K562 (cell line): ENCODE data around the gene DTX4. TPM values are rescaled to one million over a fixed set of nuclear protein-coding genes. Genes with fewer than 3 reads are reported as not detected.

ENCODE experiments used
- ATAC-seq: fragments of 200-7000 bp; cut with Tn5 transposase; 3 replicates; pipeline ENCODE4 v1.9.1; 2020; ENCODE audit warnings: moderate library complexity
- BruUV-seq: library from RNA; stranded (reverse); fragments of 400-500 nt; replicated peaks from 2 replicates; lab custom pipeline; 2021; lab: Mats Ljungman, UMichigan
- CTCF ChIA-PET: fragments of 300-600 bp; formaldehyde crosslinking; extraction: SDS; loops from one replicate; lab custom pipeline; 2021; ENCODE audit warnings: low intra/inter-chr PET ratio; lab: Yijun Ruan, JAX
- POLR2A ChIA-PET: fragments of 300-600, 350-650 bp; sonication (Branson Sonifier 250); formaldehyde crosslinking; extraction: SDS; loops from one replicate; lab custom pipeline; 2021; ENCODE audit warnings: antibody characterized with exemption, inconsistent platforms; lab: Yijun Ruan, JAX
- DNase-seq, 4 experiments: peaks; one replicate each; pipeline versions ENCODE4 v3.0.0 to v3.0.0-alpha.2; 2011 to 2018; ENCODE audit warnings: low spot score in 3 of 4, mixed read lengths in 3 of 4; ENCODE audit errors: extremely low read depth in 1 of 4
- FAIRE-seq: peaks from 2 replicates; lab custom pipeline; 2011; peaks lifted over from hg19 to GRCh38; lab: Jason Lieb, UNC
- H2AFZ ChIP-seq: 2 replicates; pipeline ENCODE4 v1.6.0; 2011; ENCODE audit warnings: low read depth, low read length, control low read depth, inconsistent platforms
- H3K27ac ChIP-seq: fragments of 200-600 bp; 3 replicates; pipeline ENCODE4 v1.8.0; 2011; ENCODE audit warnings: low read depth, mild to moderate bottlenecking, control low read depth, inconsistent platforms, low read length, moderate library complexity, mixed read lengths; ENCODE audit errors: extremely low read depth
- H3K27me3 ChIP-seq, 2 experiments: fragments of 300-600 bp in 1 of 2; 2 replicates in 1 of 2; 3 replicates in 1 of 2; pipeline versions ENCODE4 v1.6.0 to v1.8.0; 2011; ENCODE audit warnings: inconsistent platforms in 2 of 2, low read length in 2 of 2, mild to moderate bottlenecking in 1 of 2, mixed read lengths in 1 of 2, moderate library complexity in 1 of 2; ENCODE audit not compliant: control insufficient read depth in 2 of 2, insufficient read depth in 2 of 2
- H3K36me3 ChIP-seq: fragments of 300-600 bp; 3 replicates; pipeline ENCODE4 v1.8.0; 2011; ENCODE audit warnings: mild to moderate bottlenecking, low read length, inconsistent platforms; ENCODE audit not compliant: control insufficient read depth, insufficient read depth
- H3K4me1 ChIP-seq, 2 experiments: fragments of 200-600 bp in 1 of 2; replicated peaks in 1 of 2; 2 replicates in 1 of 2; 3 replicates in 1 of 2; pipeline versions ENCODE4 v1.5.1 to v1.8.0; 2011; ENCODE audit warnings: inconsistent platforms in 2 of 2, low read length in 2 of 2, mild to moderate bottlenecking in 1 of 2, mixed read lengths in 1 of 2, moderate library complexity in 1 of 2; ENCODE audit not compliant: control insufficient read depth in 2 of 2, insufficient read depth in 2 of 2
- H3K4me2 ChIP-seq: 2 replicates; pipeline ENCODE4 v1.6.1; 2011; ENCODE audit warnings: low read length, control low read depth, inconsistent platforms, mixed read lengths; ENCODE audit not compliant: insufficient read depth
- H3K4me3 ChIP-seq: fragments of 200-600 bp; sonication (generic), shearing (Covaris generic); 2 replicates; pipeline ENCODE4 v1.5.1; 2016; ENCODE audit warnings: control low read depth, inconsistent platforms
- H3K79me2 ChIP-seq: fragments of 200-600 bp; 3 replicates; pipeline ENCODE4 v1.8.0; 2011; ENCODE audit warnings: low read length, inconsistent platforms; ENCODE audit not compliant: control insufficient read depth, insufficient read depth
- H3K9ac ChIP-seq, 2 experiments: 2 replicates each; pipeline versions ENCODE4 v1.6.0 to v1.6.1; 2011; ENCODE audit warnings: low read depth in 2 of 2, low read length in 2 of 2, control low read depth in 1 of 2, inconsistent platforms in 1 of 2, mild to moderate bottlenecking in 1 of 2, mixed read lengths in 1 of 2; ENCODE audit not compliant: insufficient read depth in 1 of 2
- H3K9me1 ChIP-seq: one replicate; pipeline ENCODE4 v1.6.0; 2011; ENCODE audit warnings: inconsistent platforms, mild to moderate bottlenecking, low read length, moderate library complexity; ENCODE audit not compliant: control insufficient read depth, insufficient read depth
- H3K9me3 ChIP-seq: replicated peaks from 2 replicates; pipeline ENCODE4 v1.5.1; 2011; ENCODE audit warnings: low read depth, low read length, inconsistent platforms; ENCODE audit not compliant: control insufficient read depth, insufficient read depth
- H4K20me1 ChIP-seq: replicated peaks from 2 replicates; pipeline ENCODE4 v1.6.1; 2011; ENCODE audit warnings: low read length, inconsistent platforms, mixed read lengths; ENCODE audit not compliant: control insufficient read depth, insufficient read depth
- KHSRP ChIP-seq: fragments of 450-650 bp; IDR thresholded peaks from 2 replicates; pipeline ENCODE4 v1.6.1; 2017
- TAF7 ChIP-seq: fragments of 450-650 bp; IDR thresholded peaks from 2 replicates; pipeline ENCODE4 v1.6.1; 2016; ENCODE audit warnings: missing genetic modification characterization, missing compliant biosample characterization
- ZNF354B ChIP-seq: fragments of 250-450 bp; sonication (Bioruptor Pico); IDR thresholded peaks from 2 replicates; pipeline ENCODE4 v1.4.0; 2020
- WGBS: fragments of 100-300 bp; shearing (Covaris generic); methylation state at CpG from one replicate; pipeline ENCODE4 v1.1.6; 2016; ENCODE audit warnings: low coverage, mixed read lengths; ENCODE audit not compliant: insufficient coverage; ENCODE audit errors: missing lambda C conversion rate; 5-methylcytosine and 5-hydroxymethylcytosine counted together
- in situ Hi-C: fragments of 300-500 bp; cut with MboI; formaldehyde crosslinking; loops from 4 replicates; pipeline ENCODE4 v1.15.0; 2018; ENCODE audit warnings: inconsistent platforms, mixed read lengths
- intact Hi-C: fragments of 100-400 bp; cut with micrococcal nuclease; formaldehyde crosslinking; loops from 2 replicates; pipeline ENCODE4 v1.14.2; 2022
- polyA plus RNA-seq, 8 experiments: library from polyadenylated mRNA; depleted of rRNA in 4 of 8; stranded (reverse) in 5 of 8; unstranded in 3 of 8; fragments of >200 nt; fragmentation: Nextera tagmentation in 2 of 8; fragmentation: Illumina TruSeq in 1 of 8; extraction: Ambion mirVana in 2 of 8; extraction: Trizol in 1 of 8; gene quantifications; 2 replicates each; pipeline versions ENCODE4 v1.2.1 to v1.2.3, GENCODE V29; 2011 to 2014; ENCODE audit warnings: inconsistent platforms in 1 of 8, missing spikeins in 1 of 8
- total RNA-seq, 7 experiments: library from RNA; depleted of rRNA in 6 of 7; stranded (reverse); fragments of >200 nt in 6 of 7; fragmentation: Illumina TruSeq in 2 of 7; extraction: Trizol in 2 of 7; gene quantifications; 2 replicates each; pipeline versions ENCODE4 v1.2.1 to v1.2.3, GENCODE V29; 2011 to 2021; ENCODE audit warnings: low replicate concordance in 1 of 7
- TF ChIP-seq, protein P1 (sequence below): fragments of 150-350 bp; conservative IDR thresholded peaks from 2 replicates; pipeline ENCODE4 v1.6.1; 2014; ENCODE audit warnings: low read length

Gene DTX4
- total and polyA plus RNA-seq, 9 of the 15 experiments (the other 6 are each of a cell fraction or from before 2014, with no cell fraction given): 0.03 to 0.47 (median 0.04) TPM; not detected in 4

DNA sequence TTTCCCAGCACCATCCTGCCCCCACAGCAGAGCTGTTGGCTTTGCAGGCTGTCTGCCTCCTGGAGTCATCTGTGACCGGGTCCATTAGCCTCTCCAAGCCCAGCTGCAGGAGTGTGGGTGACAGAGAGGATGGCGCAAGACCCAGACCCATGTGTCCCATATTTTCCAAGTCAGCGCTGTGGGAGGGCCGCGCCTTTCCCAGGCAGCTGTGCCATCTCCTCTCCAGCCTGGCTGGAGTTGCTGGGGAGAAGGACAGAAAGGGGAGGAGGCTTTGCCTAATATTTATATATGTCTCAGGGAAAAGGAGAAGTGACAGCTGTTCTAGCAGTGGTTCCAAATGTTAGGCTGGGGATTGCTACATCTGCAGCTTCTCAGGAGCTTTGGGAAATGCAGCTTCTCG, 15.7 kb downstream of the DTX4 start:
- FAIRE-seq (no peak), ATAC-seq (no peak), DNase-seq (no peak)
- H3K79me2 ChIP-seq: no peaks in the 10 kb centered on the region
- POLR2A ChIA-PET: no interaction called here
- H3K27ac ChIP-seq: no peak overlapping the region
- H3K4me3 ChIP-seq: no peak overlapping the region
- CTCF ChIA-PET: no interaction called here
- no peak overlapping the region for H3K9ac ChIP-seq
- H3K9me1 ChIP-seq: no peaks in the 10 kb centered on the region
- H3K27me3 ChIP-seq: peaks cover 2 to 46% of the 10 kb centered on the region in 2 experiments; a peak in 4 of 5 replicates
- H3K4me2 ChIP-seq: no peak overlapping the region
- no TSS peak for BruUV-seq
- H4K20me1 ChIP-seq: no peaks in the 10 kb centered on the region
- TF ChIP-seq, protein P1, sequence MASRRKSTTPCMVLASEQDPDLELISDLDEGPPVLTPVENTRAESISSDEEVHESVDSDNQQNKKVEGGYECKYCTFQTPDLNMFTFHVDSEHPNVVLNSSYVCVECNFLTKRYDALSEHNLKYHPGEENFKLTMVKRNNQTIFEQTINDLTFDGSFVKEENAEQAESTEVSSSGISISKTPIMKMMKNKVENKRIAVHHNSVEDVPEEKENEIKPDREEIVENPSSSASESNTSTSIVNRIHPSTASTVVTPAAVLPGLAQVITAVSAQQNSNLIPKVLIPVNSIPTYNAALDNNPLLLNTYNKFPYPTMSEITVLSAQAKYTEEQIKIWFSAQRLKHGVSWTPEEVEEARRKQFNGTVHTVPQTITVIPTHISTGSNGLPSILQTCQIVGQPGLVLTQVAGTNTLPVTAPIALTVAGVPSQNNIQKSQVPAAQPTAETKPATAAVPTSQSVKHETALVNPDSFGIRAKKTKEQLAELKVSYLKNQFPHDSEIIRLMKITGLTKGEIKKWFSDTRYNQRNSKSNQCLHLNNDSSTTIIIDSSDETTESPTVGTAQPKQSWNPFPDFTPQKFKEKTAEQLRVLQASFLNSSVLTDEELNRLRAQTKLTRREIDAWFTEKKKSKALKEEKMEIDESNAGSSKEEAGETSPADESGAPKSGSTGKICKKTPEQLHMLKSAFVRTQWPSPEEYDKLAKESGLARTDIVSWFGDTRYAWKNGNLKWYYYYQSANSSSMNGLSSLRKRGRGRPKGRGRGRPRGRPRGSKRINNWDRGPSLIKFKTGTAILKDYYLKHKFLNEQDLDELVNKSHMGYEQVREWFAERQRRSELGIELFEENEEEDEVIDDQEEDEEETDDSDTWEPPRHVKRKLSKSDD: no peak
- TF ChIP-seq ZNF354B (CRISPR knock-in tag) (no peak), KHSRP (no peak), TAF7 (tag) (no peak)
- no peaks in the 10 kb centered on the region for H3K4me1 ChIP-seq
- no peak overlapping the region for H2AFZ ChIP-seq
- no peaks in the 10 kb centered on the region for H3K36me3 ChIP-seq
- H3K9me3 ChIP-seq: no peaks in the 10 kb centered on the region
- WGBS: 1% methylated on average over 6 of the region's 6 CpGs
- in situ Hi-C loops (loop anchor here (25.0 kb wide), 1 partner anchor 500 kb away; no protein-coding TSS in a partner anchor), intact Hi-C loops (no loop called here)
